ENCODE results near the gene METTL1. TPM values are rescaled to one million over a fixed set of nuclear protein-coding genes. Genes with fewer than 3 reads are reported as not detected.

METTL1 gene
- total RNA-seq, 1 experiment from 2014 or later: 37.8 TPM

DNA sequence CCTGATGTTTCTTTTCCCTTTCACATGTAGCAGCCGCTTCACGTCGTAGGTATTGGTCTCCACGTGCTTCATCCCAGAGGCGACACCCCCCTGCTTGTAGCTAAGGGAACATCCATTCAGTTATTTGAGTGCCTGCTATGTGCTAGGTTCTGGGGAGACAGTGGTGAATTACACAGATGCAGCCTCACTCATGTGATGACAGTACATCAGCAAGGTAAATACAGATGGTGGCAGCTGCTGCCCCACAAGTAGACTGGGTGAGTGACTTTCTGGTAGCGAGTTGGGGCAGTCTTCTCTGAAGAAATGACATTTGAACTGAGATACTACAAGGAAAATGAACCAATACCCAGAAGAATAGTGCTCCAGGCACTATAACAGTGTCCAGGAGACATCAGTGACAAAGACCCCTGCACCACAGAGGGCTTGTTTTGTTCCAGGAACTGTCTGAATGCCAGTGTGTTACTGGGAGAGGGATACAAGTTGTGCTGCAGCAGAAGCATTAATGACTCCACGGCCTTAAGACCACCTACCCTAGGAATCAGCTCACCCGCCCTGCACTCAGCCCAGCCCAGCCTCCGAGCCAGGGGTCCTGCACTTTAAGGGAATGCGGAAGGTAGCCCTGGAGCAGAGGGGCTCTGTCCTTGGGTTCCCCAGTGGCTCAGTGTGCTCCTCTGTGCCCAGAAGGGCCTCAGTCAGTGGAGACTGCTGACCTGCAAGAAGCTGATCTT lies 39.3 kb upstream of the METTL1 start:
- H3K4me1 ChIP-seq: no peaks in the 10 kb centered on the region
- H3K9me3 ChIP-seq: no peaks in the 10 kb centered on the region
- intact Hi-C loops (cut with micrococcal nuclease; ENCODE audit: unreplicated experiment): no loop called here
- H3K4me3 ChIP-seq (ENCODE audit: low read depth, low read length): no peak overlapping the region
- no peaks in the 10 kb centered on the region for H3K36me3 ChIP-seq (ENCODE audit: control insufficient read depth, insufficient read depth, low read length)
- Mint-ChIP-seq H3K4me1 (ENCODE audit: low read depth, unreplicated experiment) (no peaks in the 10 kb centered on the region), H3K9me3 (ENCODE audit: unreplicated experiment) (no peaks in the 10 kb centered on the region), H3K4me3 (ENCODE audit: unreplicated experiment) (no peak overlapping the region), H3K27ac (ENCODE audit: unreplicated experiment) (no peak overlapping the region), H3K36me3 (ENCODE audit: insufficient read depth, unreplicated experiment) (peaks cover 2% of the 10 kb centered on the region), H3K27me3 (ENCODE audit: insufficient read depth, unreplicated experiment) (no peaks in the 10 kb centered on the region)
- no TSS peak for BruUV-seq (replicated peaks)
- no peaks in the 10 kb centered on the region for H3K27me3 ChIP-seq (replicated peaks; ENCODE audit: control insufficient read depth, insufficient read depth, low read length)
- ChIA-PET CTCF (no interaction called here), POLR2A (interaction anchor here (0.6 kb wide), 2 partner anchors 25 to 48 kb away, joined by 3 read pairs; no protein-coding TSS in a partner anchor)
- no peak for TF ChIP-seq CTCF (IDR thresholded peaks at IDR 0.05; ENCODE audit: insufficient read depth in 1 of 2, low read depth in 1 of 2, low read length in 1 of 2, severe bottlenecking in 1 of 2, unreplicated experiment in 1 of 2)
- no peak for DNase-seq

DNA sequence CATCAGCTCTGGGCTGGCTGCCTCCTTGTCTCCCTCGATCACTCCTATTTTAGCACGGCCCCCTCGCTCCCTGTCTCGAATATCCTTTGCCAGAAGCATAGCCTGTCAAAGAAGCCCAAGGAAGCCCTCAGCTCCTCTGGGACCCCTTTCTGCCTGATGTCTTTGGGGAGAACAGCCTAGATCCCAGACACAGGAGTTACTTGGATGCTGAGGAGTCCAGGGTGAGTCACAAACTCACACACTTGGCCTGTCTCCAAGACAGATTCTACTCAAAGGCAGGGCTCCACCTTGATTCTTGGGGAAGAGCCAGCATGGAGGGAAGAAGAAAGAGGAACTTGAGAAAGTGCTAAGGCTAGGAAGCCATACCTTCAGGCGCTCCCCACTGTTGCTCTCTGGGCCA lies 38.5 kb upstream of the METTL1 start:
- intact Hi-C loops (cut with micrococcal nuclease; ENCODE audit: unreplicated experiment): no loop called here
- Mint-ChIP-seq H3K4me3 (ENCODE audit: unreplicated experiment) (no peak overlapping the region), H3K9me3 (ENCODE audit: unreplicated experiment) (no peaks in the 10 kb centered on the region), H3K27me3 (ENCODE audit: insufficient read depth, unreplicated experiment) (no peaks in the 10 kb centered on the region), H3K36me3 (ENCODE audit: insufficient read depth, unreplicated experiment) (peaks cover 6% of the 10 kb centered on the region), H3K4me1 (ENCODE audit: low read depth, unreplicated experiment) (no peaks in the 10 kb centered on the region), H3K27ac (ENCODE audit: unreplicated experiment) (no peak overlapping the region)
- no peaks in the 10 kb centered on the region for H3K9me3 ChIP-seq
- H3K4me3 ChIP-seq (ENCODE audit: low read depth, low read length): no peak overlapping the region
- POLR2A ChIA-PET: no interaction called here
- TF ChIP-seq CTCF (IDR thresholded peaks at IDR 0.05; ENCODE audit: insufficient read depth in 1 of 2, low read depth in 1 of 2, low read length in 1 of 2, severe bottlenecking in 1 of 2, unreplicated experiment in 1 of 2): no peak
- H3K27me3 ChIP-seq (replicated peaks; ENCODE audit: control insufficient read depth, insufficient read depth, low read length): no peaks in the 10 kb centered on the region
- CTCF ChIA-PET: no interaction called here
- H3K36me3 ChIP-seq (ENCODE audit: control insufficient read depth, insufficient read depth, low read length): no peaks in the 10 kb centered on the region
- no peak for DNase-seq
- no peaks in the 10 kb centered on the region for H3K4me1 ChIP-seq
- no TSS peak for BruUV-seq (replicated peaks)

GRCh38 chr12:57809425-57809824 lies 37.5 kb upstream of the METTL1 start:
- H3K36me3 Mint-ChIP-seq (ENCODE audit: insufficient read depth, unreplicated experiment): peaks cover 6% of the 10 kb centered on the region
- H3K9me3 ChIP-seq: no peaks in the 10 kb centered on the region
- H3K4me1 Mint-ChIP-seq (ENCODE audit: low read depth, unreplicated experiment): no peaks in the 10 kb centered on the region
- no TSS peak for BruUV-seq (replicated peaks)
- no peaks in the 10 kb centered on the region for H3K9me3 Mint-ChIP-seq (ENCODE audit: unreplicated experiment)
- H3K27me3 Mint-ChIP-seq (ENCODE audit: insufficient read depth, unreplicated experiment): no peaks in the 10 kb centered on the region
- H3K27me3 ChIP-seq (replicated peaks; ENCODE audit: control insufficient read depth, insufficient read depth, low read length): no peaks in the 10 kb centered on the region
- TF ChIP-seq CTCF (IDR thresholded peaks at IDR 0.05; ENCODE audit: insufficient read depth in 1 of 2, low read depth in 1 of 2, low read length in 1 of 2, severe bottlenecking in 1 of 2, unreplicated experiment in 1 of 2): no peak
- H3K4me3 Mint-ChIP-seq (ENCODE audit: unreplicated experiment): no peak overlapping the region
- intact Hi-C loops (cut with micrococcal nuclease; ENCODE audit: unreplicated experiment): no loop called here
- H3K4me1 ChIP-seq: no peaks in the 10 kb centered on the region
- H3K4me3 ChIP-seq (ENCODE audit: low read depth, low read length): no peak overlapping the region
- POLR2A ChIA-PET: no interaction called here
- no peaks in the 10 kb centered on the region for H3K36me3 ChIP-seq (ENCODE audit: control insufficient read depth, insufficient read depth, low read length)
- CTCF ChIA-PET: no interaction called here
- H3K27ac Mint-ChIP-seq (ENCODE audit: unreplicated experiment): no peak overlapping the region
- DNase-seq: no peak

Data from Caco-2 (cell line).